HG03175 (cell line): ENCODE results near the gene SCD5.

Experiments used
- ATAC-seq: cut with Tn5 transposase; IDR thresholded peaks from one replicate; pipeline ENCODE4 v1.9.1; 2021; ENCODE audit warnings: mild to moderate bottlenecking, moderate library complexity; ENCODE audit not compliant: unreplicated experiment

The SCD5 gene

GRCh38 chr4:82599336-82599735 is 199.3 kb downstream of the SCD5 start:
- no peak for ATAC-seq

GRCh38 chr4:82594456-82594855 is 204.1 kb downstream of the SCD5 start:
- no peak for ATAC-seq

GRCh38 chr4:82593411-82593810 is 205.2 kb downstream of the SCD5 start:
- ATAC-seq = no peak

GRCh38 chr4:82592639-82593038 is 206.0 kb downstream of the SCD5 start:
- no peak for ATAC-seq

- no peak for ATAC-seq
These were observed 207.0 kb downstream of the SCD5 start for GRCh38 chr4:82591592-82591991.

- ATAC-seq = no peak
These were observed 208.8 kb downstream of the SCD5 start for GRCh38 chr4:82589756-82590155.

GRCh38 chr4:82588771-82589270 is 209.8 kb downstream of the SCD5 start:
- ATAC-seq = no peak

GRCh38 chr4:82587826-82588540 is 210.6 kb downstream of the SCD5 start:
- ATAC-seq = no peak

- no peak for ATAC-seq
These were observed 212.7 kb downstream of the SCD5 start for GRCh38 chr4:82585690-82586435.

GRCh38 chr4:82584931-82585330 is 213.7 kb downstream of the SCD5 start:
- ATAC-seq = no peak

- ATAC-seq = no peak
These were observed 214.6 kb downstream of the SCD5 start for GRCh38 chr4:82583897-82584587.

GRCh38 chr4:82579932-82580331 is 218.7 kb downstream of the SCD5 start:
- no peak for ATAC-seq
